HG03521 (cell line): ENCODE data around the gene SORCS2.

ENCODE experiments used
- ATAC-seq: cut with Tn5 transposase; IDR thresholded peaks from one replicate; pipeline ENCODE4 v1.9.1; 2021; ENCODE audit warnings: mild to moderate bottlenecking, moderate library complexity; ENCODE audit not compliant: unreplicated experiment

Gene SORCS2

DNA sequence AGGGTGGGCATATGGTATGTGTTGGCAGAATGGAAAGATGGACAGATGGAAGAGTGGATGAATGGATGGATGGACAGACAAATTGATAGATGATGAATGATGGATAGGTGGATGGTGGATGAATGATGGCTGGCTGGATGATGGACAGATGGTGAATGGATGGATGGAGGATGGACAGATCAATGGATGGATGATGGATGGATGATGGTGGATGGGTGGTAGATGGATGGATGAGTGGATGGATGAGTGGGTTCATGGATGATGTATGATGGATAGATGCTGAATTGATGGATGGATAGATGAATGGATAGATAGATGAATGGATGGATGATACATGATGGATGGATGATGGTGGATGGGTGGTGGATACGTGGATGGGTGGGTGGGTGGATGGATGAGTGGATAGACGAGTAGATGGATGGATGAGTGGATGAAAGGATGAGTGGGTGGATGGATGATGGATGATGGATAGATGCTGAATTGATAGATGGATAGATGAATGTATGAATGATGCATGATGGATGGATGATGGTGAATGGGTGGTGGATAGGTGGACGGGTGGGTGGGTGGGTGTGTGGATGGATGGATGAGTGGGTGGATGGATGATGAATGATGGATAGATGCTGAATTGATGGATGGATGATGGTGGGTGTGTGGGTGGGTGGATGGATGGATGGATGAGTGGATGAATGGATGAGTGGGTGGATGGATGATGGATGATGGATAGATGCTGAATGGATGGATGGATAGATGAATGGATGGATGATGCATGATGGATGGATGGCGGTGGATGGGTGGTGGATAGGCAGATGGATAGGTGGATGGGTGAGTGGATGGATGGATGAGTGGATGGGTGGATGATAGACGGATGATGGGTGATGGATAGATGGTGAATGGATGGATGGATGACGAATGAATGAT lies 497.7 kb downstream of the SORCS2 start:
- no peak for ATAC-seq

DNA sequence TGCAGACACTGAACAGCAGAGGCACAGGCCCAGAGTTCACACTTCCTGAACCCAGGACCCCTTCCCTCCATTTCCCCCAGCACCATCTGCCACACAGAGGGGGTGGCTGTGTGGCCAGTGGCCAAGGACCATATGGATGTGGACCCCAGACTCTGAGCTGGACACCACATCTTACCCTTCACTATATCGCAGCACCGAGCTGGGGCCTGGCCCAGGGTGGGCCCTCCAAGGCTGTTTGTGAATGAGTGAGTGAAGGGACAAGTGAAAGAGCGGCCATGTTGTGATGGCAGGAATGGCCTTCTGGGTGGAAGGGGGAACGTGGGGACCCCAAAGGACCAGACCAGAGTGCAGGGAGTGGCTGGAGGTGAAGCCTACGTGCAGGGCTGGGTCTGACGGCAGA lies 498.7 kb downstream of the SORCS2 start:
- no peak for ATAC-seq

DNA sequence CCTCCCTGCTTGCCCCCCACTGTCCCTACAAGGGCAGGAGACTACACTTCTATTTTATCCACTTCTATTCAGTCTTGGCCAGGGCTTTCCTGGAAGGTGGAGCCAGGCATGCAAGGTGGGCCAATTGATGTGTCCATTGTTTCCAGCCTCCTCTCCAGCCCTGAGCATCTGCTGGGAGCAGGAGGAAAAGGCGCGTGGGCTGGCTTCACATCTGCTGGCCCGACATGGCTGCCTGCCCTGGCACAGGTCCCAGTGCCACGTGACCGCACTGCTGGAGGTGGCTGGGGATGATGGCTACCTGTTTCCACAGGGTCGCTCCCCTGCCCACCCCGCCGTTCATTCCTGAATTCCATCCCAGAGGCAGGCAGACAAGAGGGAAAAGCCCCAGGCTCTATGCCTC lies 499.6 kb downstream of the SORCS2 start:
- ATAC-seq: no peak

DNA sequence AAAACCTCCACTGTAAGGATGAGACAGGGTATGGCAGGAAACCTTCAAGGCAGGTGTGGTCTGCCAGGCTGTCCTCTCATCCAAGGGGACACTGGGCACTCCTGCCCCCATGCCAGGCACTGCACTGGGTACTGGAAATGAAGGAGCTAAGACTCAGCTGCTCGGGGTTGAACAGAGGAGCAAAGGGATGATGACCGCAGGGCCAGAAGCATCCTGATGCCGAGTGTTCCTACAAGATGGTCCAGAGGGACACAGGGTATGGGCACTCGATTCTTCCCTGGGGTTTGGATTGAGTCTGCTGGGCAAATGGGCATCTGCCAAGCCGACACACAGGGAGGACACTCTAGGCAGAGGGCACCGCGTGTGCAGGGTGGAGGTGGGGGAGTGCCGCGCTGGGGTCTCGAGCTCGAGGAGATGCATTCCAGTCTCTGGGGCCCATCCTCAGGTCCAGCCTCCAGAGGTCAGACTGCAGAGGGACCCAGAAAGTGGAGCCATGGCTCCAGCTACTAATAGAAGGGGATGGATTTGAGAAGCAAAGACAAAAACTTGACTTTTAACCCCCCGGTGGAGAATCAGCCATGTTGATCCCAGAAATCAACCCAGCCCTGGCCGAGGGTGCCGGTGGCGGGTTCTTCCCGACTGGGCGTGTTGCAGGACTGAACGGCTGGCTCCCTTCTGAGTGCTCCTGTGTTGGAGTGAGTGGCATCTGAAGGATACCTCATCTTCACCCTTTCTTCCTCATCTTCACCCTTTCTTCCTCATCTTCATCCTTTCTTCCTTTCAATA lies 500.3 kb downstream of the SORCS2 start:
- no peak for ATAC-seq

DNA sequence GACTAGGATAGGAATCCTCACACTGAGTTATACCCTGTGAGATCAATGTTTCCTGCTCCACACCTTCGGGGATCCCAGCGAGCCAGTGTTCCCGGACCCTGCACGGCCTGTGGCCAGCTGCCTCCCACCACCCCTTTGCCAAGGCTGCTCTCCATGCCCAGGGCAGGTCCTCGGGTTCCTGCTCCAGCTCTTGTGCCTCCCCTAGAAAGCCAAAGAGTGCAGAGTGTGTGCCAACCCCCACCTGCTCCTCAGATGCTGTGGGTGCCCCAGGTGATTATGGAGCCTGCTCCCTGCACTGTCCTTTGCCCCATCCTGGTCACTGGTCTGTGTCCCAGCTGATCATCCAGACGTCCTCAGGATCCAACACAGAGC lies 500.9 kb downstream of the SORCS2 start:
- ATAC-seq: no peak

DNA sequence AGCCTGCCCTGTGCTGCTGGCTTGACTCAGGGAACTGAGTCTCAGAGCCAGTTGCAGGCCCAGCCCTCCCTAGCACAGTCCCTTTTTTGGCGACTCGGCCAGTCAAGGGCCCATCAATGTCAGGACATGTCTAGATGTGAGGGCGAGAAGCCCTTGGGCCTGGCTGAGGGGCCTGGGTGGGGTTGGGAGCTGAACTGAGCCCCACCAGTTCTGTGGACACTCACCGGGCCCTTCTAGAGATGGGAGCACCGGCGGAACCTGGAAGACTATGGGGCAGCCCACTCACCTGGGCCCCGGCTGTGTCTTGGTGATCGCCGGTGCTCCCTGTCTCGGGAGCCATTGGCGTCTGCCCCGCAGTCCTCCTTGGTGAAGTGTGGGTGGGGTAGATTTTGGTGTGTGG lies 501.4 kb downstream of the SORCS2 start:
- ATAC-seq: no peak

DNA sequence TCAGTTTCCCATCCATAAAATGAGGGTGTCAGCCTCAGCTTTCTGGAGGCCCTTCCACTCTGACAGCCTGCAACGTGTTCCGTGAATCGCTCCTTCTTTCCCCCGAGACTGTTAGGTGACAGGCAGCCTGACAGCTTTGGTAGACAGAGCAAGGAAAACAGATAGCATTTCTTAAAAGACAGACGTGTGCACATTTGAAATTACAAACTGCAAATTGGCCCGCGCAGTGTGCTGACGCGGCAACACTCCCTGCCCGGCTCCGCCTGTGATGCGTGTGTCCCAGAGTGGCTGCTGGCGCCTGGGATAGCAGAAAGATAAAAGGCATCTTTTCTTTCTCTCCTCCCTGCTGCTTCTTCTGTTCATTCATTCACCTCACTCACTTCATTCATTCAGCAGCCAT lies 502.0 kb downstream of the SORCS2 start:
- ATAC-seq: no peak

DNA sequence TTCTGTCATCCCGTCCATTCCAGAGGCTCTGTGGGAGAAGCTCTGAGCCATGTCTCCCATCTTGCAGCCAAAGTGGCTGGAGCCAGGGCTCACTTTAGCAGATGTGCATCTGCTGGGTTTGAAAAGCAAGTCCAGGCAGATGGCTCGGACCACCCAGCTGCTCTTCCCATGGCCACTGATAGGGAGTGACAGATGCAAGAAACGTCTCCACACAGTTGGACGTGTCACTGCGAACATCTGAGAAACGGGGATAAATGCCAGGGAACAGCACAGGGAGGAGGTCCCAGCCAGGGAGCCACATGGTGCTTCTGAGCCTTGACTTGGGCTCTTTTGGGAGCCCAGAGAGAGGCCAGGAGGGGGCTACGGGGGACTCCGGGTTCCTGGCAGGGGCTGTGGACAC lies 505.0 kb downstream of the SORCS2 start:
- no peak for ATAC-seq

DNA sequence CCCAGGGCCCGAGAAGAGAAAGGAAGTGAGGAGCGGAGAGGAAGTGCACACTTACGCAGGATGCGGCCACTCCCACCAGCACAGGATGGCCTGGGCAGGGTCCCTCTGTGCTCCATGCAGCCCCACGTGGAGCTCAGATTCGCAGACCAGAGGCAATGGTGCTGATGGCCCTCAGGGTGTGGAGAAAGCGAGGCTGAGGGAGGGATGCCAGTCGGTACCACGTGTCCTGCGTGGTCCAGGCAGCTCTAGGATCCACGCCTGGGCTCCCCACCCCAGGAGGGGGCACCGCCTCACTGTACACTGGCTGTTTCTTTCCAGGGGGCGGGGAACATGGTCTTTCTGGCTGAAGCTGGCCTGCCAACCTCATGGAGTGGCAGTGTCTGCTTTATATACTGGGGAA lies 505.5 kb downstream of the SORCS2 start:
- ATAC-seq: no peak

DNA sequence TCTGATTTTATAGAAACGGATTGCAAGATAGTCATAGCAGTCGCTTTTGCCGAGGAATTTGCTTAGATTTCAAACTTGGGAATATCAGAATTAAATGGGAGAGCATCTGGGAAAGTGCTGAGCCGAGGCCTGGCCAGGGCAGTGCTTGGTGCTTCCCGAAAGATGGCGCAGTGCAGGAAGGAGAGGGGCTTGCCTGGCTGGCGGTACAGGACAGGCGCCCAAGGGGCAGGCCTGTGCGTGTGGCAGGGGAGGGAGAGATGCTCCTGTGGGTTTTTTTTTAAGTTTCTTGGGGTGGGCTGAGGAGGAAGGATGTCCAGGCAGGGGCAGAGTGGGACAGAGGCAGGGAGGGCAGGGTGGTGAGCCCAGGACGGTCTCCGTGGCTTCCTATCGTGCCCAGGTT lies 506.2 kb downstream of the SORCS2 start:
- no peak for ATAC-seq

DNA sequence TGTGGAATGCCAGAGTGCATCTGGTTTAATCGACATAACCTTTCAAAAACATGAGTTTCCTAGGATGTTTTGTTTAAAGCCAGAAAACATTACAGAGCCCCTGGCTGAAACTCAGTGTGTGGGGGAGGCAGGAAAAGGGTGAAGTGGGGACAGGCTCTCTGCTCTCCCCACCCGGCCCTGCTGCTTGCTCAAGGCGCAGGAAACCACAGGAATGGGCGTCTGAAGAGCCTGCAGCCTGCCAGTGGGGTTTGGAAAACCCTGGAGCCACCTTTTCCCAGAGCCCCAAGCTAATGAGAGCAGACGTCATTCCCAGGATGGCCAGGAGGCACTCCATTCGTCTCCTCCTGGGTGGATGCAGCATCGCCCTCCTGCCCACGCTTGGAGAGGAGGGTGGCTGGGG lies 506.7 kb downstream of the SORCS2 start:
- ATAC-seq: no peak

DNA sequence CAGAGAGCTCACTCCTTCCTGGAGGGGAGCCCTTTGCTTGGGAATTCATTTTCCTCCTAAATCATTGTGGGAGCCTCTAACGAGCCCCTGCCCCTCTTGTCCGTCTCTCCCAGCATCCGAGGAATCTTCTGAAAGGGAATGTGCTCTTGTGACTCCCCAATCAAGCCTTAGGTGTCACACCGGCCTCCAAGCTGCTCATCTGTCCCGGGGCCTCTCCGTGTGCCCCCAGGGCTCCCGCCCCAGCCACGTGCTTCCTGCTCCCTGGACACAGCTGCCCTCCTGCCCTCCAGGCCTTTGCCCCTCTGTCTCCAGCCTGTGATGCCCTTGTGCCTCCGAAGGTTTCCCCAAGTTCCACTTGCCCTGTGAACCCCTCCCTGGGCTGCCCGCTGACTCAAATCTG lies 507.5 kb downstream of the SORCS2 start:
- ATAC-seq: no peak

DNA sequence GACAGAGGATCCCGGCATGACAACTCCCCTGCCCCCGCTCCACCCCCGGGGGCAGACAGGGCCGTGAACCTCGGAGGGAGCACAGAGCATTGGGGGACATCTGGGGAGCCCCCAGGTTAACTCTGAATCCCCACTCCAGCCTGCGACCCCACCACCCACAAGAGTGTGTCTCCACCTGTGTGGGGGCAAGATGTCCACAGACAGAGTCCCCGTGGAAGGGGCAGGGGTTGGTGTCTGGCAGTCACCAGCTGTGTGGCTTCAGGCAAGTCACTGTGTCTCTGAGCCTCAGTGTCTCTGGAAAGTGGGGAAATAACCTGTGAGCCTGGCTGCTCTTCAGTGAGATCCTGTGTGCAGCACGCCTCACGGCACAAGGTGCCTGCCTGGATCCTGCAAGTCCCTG lies 508.3 kb downstream of the SORCS2 start:
- no peak for ATAC-seq

DNA sequence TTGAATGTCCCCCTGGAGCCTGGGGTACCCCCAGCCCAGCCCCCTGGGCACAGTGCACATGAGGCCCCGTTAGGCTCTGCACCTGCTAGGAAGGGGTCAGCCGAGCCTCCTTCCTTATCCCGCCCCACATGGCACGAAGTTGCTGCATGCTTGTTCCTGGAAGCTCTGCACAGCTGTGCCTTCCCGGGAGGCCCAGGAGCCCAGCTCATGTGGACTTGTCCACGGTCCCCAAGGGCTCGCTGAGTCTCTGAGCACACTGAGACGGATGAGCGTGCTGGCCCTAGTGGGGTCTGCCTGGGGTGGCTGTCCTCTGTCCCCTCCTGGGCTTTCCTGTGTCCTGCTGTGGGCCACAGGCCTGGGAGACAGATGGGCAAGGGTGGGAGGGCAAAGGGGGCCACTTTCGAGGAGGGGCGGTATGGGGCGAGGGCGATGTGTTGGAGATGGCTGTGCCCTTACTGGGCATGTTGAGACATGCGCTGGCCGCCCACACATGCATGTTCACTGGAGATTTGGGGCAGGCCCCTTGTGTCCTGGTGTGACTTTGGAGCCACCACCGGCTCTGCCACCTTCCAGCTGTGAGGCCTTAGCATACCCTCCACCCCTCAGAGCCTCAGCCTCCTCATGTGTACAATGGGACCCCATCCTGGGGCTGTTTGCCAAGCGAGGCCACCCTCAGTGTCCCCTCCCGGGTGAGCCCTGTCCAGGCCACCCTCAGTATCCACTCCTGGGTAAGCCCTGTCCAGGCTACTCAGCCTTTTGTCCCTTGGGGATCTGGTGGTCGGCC lies 509.7 kb downstream of the SORCS2 start:
- no peak for ATAC-seq

DNA sequence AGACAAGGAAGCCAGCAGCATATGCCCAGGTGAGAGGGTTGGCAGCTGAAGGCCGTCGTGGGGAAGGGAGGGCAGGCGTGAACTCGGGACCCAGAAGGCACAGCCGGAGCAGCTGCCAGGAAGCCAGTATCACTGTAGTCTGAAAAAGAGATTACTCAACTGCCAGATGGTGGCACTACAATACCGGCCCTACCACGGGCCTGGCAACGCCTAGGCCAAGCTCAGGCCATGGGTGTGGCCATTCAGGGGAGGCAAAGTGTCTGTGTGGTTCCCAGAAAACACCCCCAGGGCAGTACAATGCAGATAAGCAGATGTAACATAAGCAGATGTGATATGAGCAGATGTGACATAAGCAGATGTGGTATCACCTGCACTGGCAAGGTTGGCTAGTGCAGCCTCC lies 511.4 kb downstream of the SORCS2 start:
- no peak for ATAC-seq

DNA sequence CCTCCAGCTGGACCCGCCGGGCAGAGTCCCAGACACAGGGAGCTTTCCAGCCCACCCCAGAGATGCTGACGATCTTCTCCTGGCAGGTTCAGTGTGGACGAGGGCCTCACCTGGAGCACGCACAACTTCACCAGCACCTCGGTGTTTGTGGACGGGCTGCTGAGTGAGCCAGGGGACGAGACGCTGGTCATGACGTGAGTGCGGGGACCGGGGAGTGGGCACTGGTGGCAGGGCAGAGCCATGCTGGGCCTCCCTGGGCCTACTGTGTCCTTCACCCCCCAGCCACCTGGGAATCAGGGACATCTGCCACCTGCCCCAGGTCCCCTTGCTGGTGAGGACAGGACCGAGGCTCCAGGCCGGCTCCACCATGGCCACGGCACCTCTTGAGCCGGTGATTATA lies 511.8 kb downstream of the SORCS2 start:
- ATAC-seq: no peak

DNA sequence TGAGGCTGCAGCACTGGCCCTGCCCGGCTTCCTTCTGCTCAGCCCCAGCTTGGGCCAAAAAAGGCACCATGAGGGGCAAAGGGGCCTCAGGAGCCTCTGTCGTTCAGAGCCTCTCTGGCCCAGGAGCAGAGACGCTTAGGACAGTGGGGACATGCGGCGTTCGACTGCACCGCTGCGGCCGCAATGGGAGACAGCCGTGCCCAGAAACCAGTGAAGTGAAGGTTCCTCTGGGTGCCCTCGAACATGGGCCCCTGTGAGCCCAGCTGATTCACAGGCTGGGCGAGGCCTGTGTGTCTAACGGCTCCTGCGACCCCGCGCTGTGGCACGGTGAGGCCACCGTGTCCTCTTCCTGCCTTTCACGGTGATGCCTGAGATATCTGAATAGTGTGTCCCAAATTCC lies 512.3 kb downstream of the SORCS2 start:
- ATAC-seq: no peak

DNA sequence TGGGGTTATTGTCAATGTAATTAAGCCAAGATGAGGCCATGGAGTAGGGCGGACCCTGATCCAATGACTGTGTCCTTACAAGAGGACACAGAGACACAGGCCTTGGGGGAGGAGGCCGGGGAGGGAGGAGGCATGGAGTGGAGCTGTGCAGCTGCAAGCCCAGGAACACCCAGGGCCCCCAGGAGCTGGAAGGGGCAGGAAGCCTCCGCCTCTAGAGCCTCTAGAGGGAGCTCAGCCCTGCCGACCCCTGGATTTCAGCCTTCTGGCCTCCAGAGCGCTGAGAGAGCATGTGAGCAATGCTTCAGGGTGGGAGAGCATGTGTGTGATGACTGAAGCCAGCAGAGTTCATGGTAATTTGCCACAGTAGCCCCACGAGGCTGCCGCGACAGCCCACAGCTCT lies 512.7 kb downstream of the SORCS2 start:
- ATAC-seq: no peak

DNA sequence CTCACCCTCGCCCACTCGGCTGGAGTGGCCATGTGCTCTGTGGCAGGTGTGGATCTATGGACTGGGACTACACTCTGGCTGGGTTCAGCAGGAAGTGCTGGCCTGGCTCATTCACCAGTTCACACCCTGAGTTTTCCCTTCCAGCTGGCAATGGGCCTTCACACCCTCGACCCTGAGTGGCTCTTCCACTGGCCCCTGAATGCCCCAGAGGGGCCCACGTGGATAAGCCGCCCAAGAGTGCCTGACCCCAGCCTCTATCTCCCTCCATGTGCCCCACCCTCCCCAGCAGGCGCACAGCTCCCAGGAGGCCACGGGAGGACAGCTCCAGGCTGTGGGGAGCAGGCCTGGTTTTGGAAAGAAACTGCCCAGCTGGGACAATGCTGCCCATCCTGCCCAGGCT lies 513.3 kb downstream of the SORCS2 start:
- ATAC-seq: no peak

DNA sequence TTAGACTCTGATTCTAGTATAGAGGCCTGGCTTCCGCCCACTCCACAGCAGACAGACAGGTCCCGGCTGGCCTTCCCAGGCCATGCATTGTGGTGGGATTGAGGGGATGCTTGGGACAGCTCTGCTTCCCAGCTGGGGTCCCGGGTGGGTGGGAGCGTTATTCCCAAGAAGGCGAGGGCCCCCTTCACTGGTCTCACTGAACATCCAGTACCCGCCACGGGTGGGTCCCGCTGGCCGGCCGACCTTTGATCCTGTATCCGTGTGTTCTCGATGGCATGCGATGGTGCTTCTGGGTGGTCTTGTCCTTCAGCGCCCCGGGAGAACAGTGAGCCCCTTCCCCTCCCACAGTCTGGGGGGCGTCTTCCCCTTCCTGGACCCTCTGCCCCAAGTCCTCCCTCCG lies 515.9 kb downstream of the SORCS2 start:
- ATAC-seq: no peak

DNA sequence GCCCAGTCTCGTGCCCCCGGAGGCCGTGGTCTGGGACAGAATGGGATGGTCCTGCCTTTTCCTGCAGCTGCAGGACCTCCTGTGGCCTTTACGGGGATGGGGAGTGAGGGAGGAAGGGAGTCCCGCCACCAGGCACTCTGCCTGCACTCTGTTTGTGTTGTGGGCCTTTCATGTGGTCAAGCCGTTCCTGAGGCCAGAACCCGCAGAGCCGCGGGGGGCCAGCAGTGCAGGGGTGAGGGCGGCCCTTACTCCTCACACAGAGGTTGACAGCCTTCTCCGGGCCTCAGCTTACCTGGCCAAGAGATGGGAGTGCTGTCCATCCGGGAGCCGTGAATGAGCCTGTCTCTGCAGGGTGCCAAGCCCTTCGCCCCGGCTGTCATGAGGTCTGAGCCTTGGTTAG lies 516.6 kb downstream of the SORCS2 start:
- ATAC-seq: no peak

DNA sequence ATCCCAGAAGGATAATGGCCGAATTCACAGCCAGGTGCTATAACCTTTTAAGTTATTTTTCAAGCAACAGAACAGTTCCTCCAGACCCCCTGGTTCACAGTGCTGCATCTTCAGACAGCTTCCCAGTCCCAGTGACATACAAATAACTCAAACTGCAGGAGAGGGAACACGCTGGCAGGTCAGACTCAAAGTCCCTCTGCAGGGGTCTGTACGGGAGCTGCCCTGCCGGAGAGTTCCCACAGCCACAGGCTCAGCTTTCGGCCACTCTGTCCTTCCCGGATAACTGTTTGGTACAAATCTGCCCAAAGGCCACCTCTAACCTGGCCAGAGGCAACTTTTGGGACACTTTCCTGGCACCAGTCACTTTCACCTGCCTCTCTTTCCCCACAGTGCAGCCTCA lies 517.1 kb downstream of the SORCS2 start:
- no peak for ATAC-seq
